ENCODE results near the gene PTPN22. TPM values are rescaled to one million over a fixed set of nuclear protein-coding genes. Genes with fewer than 3 reads are reported as not detected.
A peak's percentile ranks its signal among the peaks of the same experiment; 100 is the strongest.

The PTPN22 gene
- total RNA-seq, 2 donors from 2014 or later: 3.7 to 5.9 TPM

DNA sequence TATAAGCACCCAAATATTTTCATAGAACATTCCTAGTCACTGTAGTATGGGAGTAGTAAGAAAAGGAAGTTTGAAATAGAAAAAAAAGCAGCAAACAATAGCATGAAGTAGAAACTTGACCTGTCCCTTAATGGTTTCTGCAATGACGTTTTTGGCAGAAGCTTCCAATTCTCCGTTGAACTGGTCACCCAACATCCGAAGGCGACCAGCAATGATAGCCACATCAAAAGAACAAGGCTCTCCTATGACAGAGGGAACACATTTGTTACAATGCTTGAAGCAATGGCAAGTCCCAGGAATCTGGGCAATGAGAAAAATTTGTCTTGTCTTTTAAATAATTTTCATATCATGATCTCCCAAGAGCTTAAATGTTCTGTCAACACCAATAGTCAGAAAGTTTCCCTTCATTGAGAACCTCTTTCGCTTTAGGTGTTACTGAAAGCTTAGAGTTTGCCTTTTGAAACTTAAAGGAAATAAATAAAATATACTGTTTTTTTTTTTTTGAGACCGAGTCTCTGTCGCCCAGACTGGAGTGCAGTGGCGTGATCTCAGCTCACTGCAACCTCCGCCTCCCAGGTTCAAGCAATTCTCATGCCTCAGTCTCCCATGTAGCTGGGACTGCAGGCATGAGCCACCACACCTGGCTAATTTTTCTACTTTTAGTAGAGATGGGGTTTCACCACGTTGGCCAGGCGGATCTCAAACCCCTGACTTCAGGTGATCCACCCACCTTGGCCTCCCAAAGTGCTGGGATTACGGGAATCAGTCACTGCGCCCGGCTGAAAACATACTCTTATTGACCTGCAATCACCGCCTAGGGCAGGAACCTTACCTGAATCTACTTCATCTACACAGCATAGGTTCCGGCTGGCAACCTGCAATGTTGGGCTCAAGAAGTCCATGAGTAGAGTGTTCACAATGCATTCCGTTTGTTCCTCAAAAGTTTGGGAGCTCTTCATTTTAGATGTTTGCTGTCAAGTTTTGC, 15.2 kb upstream of the PTPN22 start:
- intact Hi-C loops (cut with DNase I): no loop called here
- no peaks in the 10 kb centered on the region for H3K36me3 ChIP-seq
- peak overlapping the region; percentile 36 for H3K4me3 ChIP-seq
- no peaks in the 10 kb centered on the region for H3K27me3 ChIP-seq
- TF ChIP-seq, protein P1, sequence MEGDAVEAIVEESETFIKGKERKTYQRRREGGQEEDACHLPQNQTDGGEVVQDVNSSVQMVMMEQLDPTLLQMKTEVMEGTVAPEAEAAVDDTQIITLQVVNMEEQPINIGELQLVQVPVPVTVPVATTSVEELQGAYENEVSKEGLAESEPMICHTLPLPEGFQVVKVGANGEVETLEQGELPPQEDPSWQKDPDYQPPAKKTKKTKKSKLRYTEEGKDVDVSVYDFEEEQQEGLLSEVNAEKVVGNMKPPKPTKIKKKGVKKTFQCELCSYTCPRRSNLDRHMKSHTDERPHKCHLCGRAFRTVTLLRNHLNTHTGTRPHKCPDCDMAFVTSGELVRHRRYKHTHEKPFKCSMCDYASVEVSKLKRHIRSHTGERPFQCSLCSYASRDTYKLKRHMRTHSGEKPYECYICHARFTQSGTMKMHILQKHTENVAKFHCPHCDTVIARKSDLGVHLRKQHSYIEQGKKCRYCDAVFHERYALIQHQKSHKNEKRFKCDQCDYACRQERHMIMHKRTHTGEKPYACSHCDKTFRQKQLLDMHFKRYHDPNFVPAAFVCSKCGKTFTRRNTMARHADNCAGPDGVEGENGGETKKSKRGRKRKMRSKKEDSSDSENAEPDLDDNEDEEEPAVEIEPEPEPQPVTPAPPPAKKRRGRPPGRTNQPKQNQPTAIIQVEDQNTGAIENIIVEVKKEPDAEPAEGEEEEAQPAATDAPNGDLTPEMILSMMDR (IDR thresholded peaks at IDR 0.05): no peak
- peak; percentile 59 for DNase-seq
- H3K27ac ChIP-seq: peak overlapping the region; percentile 81
- H3K4me1 ChIP-seq: no peaks in the 10 kb centered on the region
- H3K9ac ChIP-seq (ENCODE audit: low read depth in 2 of 2, low read length in 2 of 2): peak overlapping the region in 1 of 2 donors; percentile 73
- no peaks in the 10 kb centered on the region for H3K9me3 ChIP-seq

DNA sequence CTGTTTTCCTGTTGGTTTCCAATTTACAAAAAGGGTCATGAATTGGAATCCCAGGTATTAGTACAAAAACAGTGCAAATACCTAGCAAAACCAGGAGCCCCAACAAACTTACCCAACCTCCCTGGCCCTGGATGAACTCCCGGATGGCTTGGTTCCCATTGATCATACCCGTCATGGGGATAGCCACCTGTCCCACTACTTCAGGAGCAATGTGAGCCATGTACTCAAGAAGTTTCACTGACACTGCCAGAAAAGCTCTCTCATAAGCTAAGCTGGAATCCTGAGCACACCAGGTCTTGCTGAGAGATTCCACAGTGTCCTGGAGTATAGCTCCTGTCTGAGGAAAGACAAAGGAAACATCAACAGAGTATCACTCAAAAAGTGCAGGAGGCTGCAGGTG, 10.1 kb upstream of the PTPN22 start:
- Histone ChIP-seq H3K9ac (ENCODE audit: low read depth in 2 of 2, low read length in 2 of 2) (peak overlapping the region in 1 of 2 donors; percentile 26), H3K27me3 (no peaks in the 10 kb centered on the region), H3K27ac (no peak overlapping the region), H3K4me1 (no peaks in the 10 kb centered on the region), H3K36me3 (no peaks in the 10 kb centered on the region), H3K4me3 (no peak overlapping the region), H3K9me3 (no peaks in the 10 kb centered on the region)
- TF ChIP-seq, protein P1 (IDR thresholded peaks at IDR 0.05): no peak
- DNase-seq: no peak
- intact Hi-C loops (cut with DNase I): no loop called here

DNA sequence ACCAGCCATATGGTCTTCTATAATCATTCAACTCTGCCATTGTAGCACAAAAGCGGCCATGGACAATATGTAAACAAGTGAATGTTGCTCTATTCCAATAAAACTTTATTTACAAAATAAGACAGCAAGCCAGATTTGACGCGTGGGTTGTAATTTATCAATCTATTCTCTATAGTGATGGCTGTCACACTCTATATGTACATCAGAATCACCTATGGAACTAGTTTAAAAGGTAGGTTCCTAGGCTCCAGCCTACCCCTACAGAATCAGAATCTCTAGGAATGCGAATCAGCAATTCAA, 8.2 kb upstream of the PTPN22 start:
- Histone ChIP-seq H3K27ac (no peak overlapping the region), H3K9ac (ENCODE audit: low read depth in 2 of 2, low read length in 2 of 2) (no peak overlapping the region), H3K27me3 (no peaks in the 10 kb centered on the region), H3K9me3 (no peaks in the 10 kb centered on the region), H3K36me3 (no peaks in the 10 kb centered on the region), H3K4me1 (no peaks in the 10 kb centered on the region), H3K4me3 (no peak overlapping the region)
- no peak for DNase-seq
- intact Hi-C loops (cut with DNase I): no loop called here
- TF ChIP-seq, protein P1 (IDR thresholded peaks at IDR 0.05): no peak

DNA sequence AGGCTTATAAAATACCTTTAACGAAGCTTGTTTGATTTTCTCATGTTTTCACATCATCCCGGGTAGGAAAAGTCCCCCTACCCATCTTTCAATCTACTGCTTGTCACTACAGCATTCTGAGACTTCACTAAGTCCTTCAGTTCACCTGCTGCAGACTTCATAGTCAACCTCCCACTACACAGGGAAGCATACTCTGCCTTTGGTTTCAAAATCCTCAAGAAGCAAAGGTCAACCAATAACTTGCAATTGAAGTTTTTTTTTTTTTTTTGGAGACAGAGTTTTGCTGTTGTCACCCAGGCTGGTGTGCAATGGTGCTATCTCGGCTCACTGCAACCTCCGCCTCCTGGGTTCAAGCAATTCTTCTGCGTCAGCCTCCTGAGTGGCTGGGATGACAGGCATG, 4.7 kb upstream of the PTPN22 start:
- no peaks in the 10 kb centered on the region for H3K27me3 ChIP-seq
- no peaks in the 10 kb centered on the region for H3K36me3 ChIP-seq
- H3K4me1 ChIP-seq: no peaks in the 10 kb centered on the region
- no peak overlapping the region for H3K9ac ChIP-seq (ENCODE audit: low read depth in 2 of 2, low read length in 2 of 2)
- H3K4me3 ChIP-seq: no peak overlapping the region
- TF ChIP-seq, protein P1 (IDR thresholded peaks at IDR 0.05): no peak
- intact Hi-C loops (cut with DNase I): no loop called here
- H3K9me3 ChIP-seq: no peaks in the 10 kb centered on the region
- no peak overlapping the region for H3K27ac ChIP-seq
- no peak for DNase-seq

DNA sequence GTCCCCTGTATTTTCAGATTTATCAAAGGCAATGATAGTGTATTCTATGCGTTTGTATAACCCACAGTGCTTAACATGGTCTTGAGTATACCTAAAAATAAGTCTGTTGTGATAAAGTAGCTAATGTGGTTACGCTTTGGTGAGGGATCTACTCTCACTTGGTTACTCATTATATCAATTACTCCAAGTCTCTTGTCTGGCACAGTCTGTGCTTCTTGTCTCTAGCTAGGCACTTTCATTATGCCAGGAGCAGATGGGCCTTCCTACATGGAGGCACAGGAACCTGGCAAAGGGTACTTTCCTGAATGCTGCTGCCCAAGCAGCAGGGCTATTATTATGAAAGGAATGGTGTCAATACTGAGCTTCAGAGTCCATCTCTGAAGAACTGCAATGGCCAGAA, 4.2 kb upstream of the PTPN22 start:
- H3K36me3 ChIP-seq: no peaks in the 10 kb centered on the region
- H3K9me3 ChIP-seq: no peaks in the 10 kb centered on the region
- TF ChIP-seq, protein P1 (IDR thresholded peaks at IDR 0.05): no peak
- no peak overlapping the region for H3K9ac ChIP-seq (ENCODE audit: low read depth in 2 of 2, low read length in 2 of 2)
- H3K4me3 ChIP-seq: no peak overlapping the region
- no peak for DNase-seq
- intact Hi-C loops (cut with DNase I): no loop called here
- H3K27ac ChIP-seq: peak overlapping the region; percentile 23
- no peaks in the 10 kb centered on the region for H3K4me1 ChIP-seq
- H3K27me3 ChIP-seq: no peaks in the 10 kb centered on the region

All from colonic mucosa (tissue), 4 donors.